H9 (cell line): ENCODE results near the gene TSSK2. TPM values are rescaled to one million over a fixed set of nuclear protein-coding genes. Genes with fewer than 3 reads are reported as not detected.

ENCODE experiments used
- DNase-seq: peaks from one replicate; pipeline ENCODE4 v3.0.0-alpha.2; 2017
- H2AFZ ChIP-seq: one replicate; pipeline ENCODE4 v1.6.1; 2013; ENCODE audit warnings: mild to moderate bottlenecking, low read length, control low read depth, moderate library complexity
- H2AK5ac ChIP-seq: 2 replicates; pipeline ENCODE4 v1.6.1; 2013; ENCODE audit warnings: low read length, control low read depth, mixed read lengths; ENCODE audit not compliant: insufficient read length
- H2BK120ac ChIP-seq: one replicate; pipeline ENCODE4 v1.6.1; 2013; ENCODE audit warnings: low read depth, mild to moderate bottlenecking, low read length, control low read depth, inconsistent platforms; ENCODE audit not compliant: poor library complexity, severe bottlenecking
- H2BK12ac ChIP-seq: 2 replicates; pipeline ENCODE4 v1.6.1; 2013; ENCODE audit warnings: low read length, control low read depth, mixed read lengths, low read depth; ENCODE audit not compliant: insufficient read length
- H2BK15ac ChIP-seq: 2 replicates; pipeline ENCODE4 v1.6.1; 2013; ENCODE audit warnings: low read depth, low read length, control low read depth
- H2BK20ac ChIP-seq: one replicate; pipeline ENCODE4 v1.6.1; 2013; ENCODE audit warnings: low read depth, mild to moderate bottlenecking, low read length, control low read depth, inconsistent platforms; ENCODE audit not compliant: poor library complexity, severe bottlenecking
- H2BK5ac ChIP-seq: 2 replicates; pipeline ENCODE4 v1.6.1; 2013; ENCODE audit warnings: low read length, control low read depth, mixed read lengths; ENCODE audit not compliant: insufficient read length
- H3K14ac ChIP-seq: 2 replicates; pipeline ENCODE4 v1.6.1; 2013; ENCODE audit warnings: low read length, control low read depth; ENCODE audit not compliant: insufficient read depth
- H3K18ac ChIP-seq: 2 replicates; pipeline ENCODE4 v1.6.1; 2013; ENCODE audit warnings: low read depth, mild to moderate bottlenecking, mixed read lengths, low read length, control low read depth; ENCODE audit not compliant: insufficient read length
- H3K23ac ChIP-seq: 2 replicates; pipeline ENCODE4 v1.6.1; 2013; ENCODE audit warnings: low read length, control low read depth, mixed read lengths, low read depth; ENCODE audit not compliant: insufficient read length
- H3K23me2 ChIP-seq: 2 replicates; pipeline ENCODE4 v1.6.1; 2013; ENCODE audit warnings: low read depth, mild to moderate bottlenecking, mixed read lengths, low read length, control low read depth; ENCODE audit not compliant: insufficient read length, poor library complexity, severe bottlenecking
- H3K27ac ChIP-seq: 2 replicates; pipeline ENCODE4 v1.5.1; 2013; ENCODE audit warnings: low read length, control low read depth, mixed read lengths, low read depth; ENCODE audit not compliant: insufficient read length
- H3K27me3 ChIP-seq: 2 replicates; pipeline ENCODE4 v1.6.1; 2013; ENCODE audit warnings: low read length, control low read depth, inconsistent platforms; ENCODE audit not compliant: insufficient read depth
- H3K4ac ChIP-seq: 2 replicates; pipeline ENCODE4 v1.6.1; 2013; ENCODE audit warnings: low read depth, mild to moderate bottlenecking, control low read depth, inconsistent platforms, low read length, moderate library complexity
- H3K4me1 ChIP-seq: 2 replicates; pipeline ENCODE4 v1.6.1; 2013; ENCODE audit warnings: low read length, control low read depth, inconsistent platforms; ENCODE audit not compliant: insufficient read depth
- H3K4me2 ChIP-seq: 2 replicates; pipeline ENCODE4 v1.6.1; 2013; ENCODE audit warnings: low read length, control low read depth, mixed read lengths; ENCODE audit not compliant: insufficient read length, insufficient read depth
- H3K56ac ChIP-seq: 2 replicates; pipeline ENCODE4 v1.6.1; 2013; ENCODE audit warnings: low read depth, mild to moderate bottlenecking, mixed read lengths, low read length, control low read depth; ENCODE audit not compliant: insufficient read length
- H3K79me1 ChIP-seq: 2 replicates; pipeline ENCODE4 v1.6.1; 2013; ENCODE audit warnings: low read depth, mild to moderate bottlenecking, moderate library complexity, low read length, control low read depth, inconsistent platforms; ENCODE audit not compliant: insufficient read depth, poor library complexity, severe bottlenecking
- H3K79me2 ChIP-seq: 2 replicates; pipeline ENCODE4 v1.6.1; 2013; ENCODE audit warnings: low read length, control low read depth, inconsistent platforms; ENCODE audit not compliant: insufficient read depth
- H3K9ac ChIP-seq: 2 replicates; pipeline ENCODE4 v1.6.1; 2013; ENCODE audit warnings: low read length, control low read depth, mixed read lengths; ENCODE audit not compliant: insufficient read length; ENCODE audit errors: extremely low read depth
- H3K9me3 ChIP-seq: one replicate; pipeline ENCODE4 v1.6.1; 2013; ENCODE audit warnings: low read depth, low read length, inconsistent platforms; ENCODE audit not compliant: control insufficient read depth
- H3T11ph ChIP-seq: one replicate; pipeline ENCODE4 v1.6.1; 2013; ENCODE audit warnings: mild to moderate bottlenecking, low read length, control low read depth, inconsistent platforms
- H4K20me1 ChIP-seq: one replicate; pipeline ENCODE4 v1.6.1; 2013; ENCODE audit not compliant: control insufficient read depth, insufficient read length, insufficient read depth
- H4K5ac ChIP-seq: 2 replicates; pipeline ENCODE4 v1.6.1; 2013; ENCODE audit warnings: low read depth, mild to moderate bottlenecking, mixed read lengths, low read length, control low read depth; ENCODE audit not compliant: insufficient read length
- H4K8ac ChIP-seq: replicated peaks from 2 replicates; pipeline ENCODE4 v1.6.1; 2013; ENCODE audit warnings: low read length, control low read depth, mixed read lengths, low read depth; ENCODE audit not compliant: insufficient read length
- H4K91ac ChIP-seq: 2 replicates; pipeline ENCODE4 v1.6.1; 2013; ENCODE audit warnings: low read depth, mild to moderate bottlenecking, moderate library complexity, mixed read lengths, low read length, control low read depth; ENCODE audit not compliant: insufficient read length
- H3K27ac Mint-ChIP-seq, 3 experiments: 2 replicates in 2 of 3; 3 replicates in 1 of 3; pipeline ENCODE4 v1.8.0; 2020 to 2021; ENCODE audit warnings: mixed read lengths in 3 of 3, mild to moderate bottlenecking in 1 of 3, moderate library complexity in 1 of 3
- H3K27me3 Mint-ChIP-seq: 2 replicates; pipeline ENCODE4 v1.8.0; 2021; ENCODE audit warnings: low read depth, mild to moderate bottlenecking, moderate library complexity, mixed read lengths
- H3K36me3 Mint-ChIP-seq, 3 experiments: 2 replicates in 2 of 3; 3 replicates in 1 of 3; pipeline ENCODE4 v1.8.0; 2020 to 2021; ENCODE audit warnings: low read depth in 3 of 3, mixed read lengths in 3 of 3; ENCODE audit not compliant: insufficient read depth in 1 of 3
- H3K4me1 Mint-ChIP-seq, 2 experiments: 2 replicates each; pipeline ENCODE4 v1.8.0; 2020; ENCODE audit warnings: mixed read lengths in 2 of 2
- H3K4me3 Mint-ChIP-seq, 2 experiments: 2 replicates in 1 of 2; 3 replicates in 1 of 2; pipeline ENCODE4 v1.8.0; 2020 to 2021; ENCODE audit warnings: mild to moderate bottlenecking in 2 of 2, mixed read lengths in 2 of 2, moderate library complexity in 1 of 2
- H3K9me3 Mint-ChIP-seq, 2 experiments: 2 replicates in 1 of 2; 3 replicates in 1 of 2; pipeline ENCODE4 v1.8.0; 2020; ENCODE audit warnings: mild to moderate bottlenecking in 2 of 2, mixed read lengths in 2 of 2, moderate library complexity in 1 of 2
- WGBS: extraction: QIAGEN DNeasy Blood & Tissue Kit; methylation state at CpG from one replicate; pipeline ENCODE4 v1.1.7; 2013; ENCODE audit warnings: missing lambda C conversion rate, low lambda C conversion rate, mixed read lengths; ENCODE audit not compliant: insufficient read length; ENCODE audit errors: extremely low coverage; 5-methylcytosine and 5-hydroxymethylcytosine counted together
- total RNA-seq: library from RNA; stranded (reverse); gene quantifications from 2 replicates; pipeline ENCODE4 v1.2.1, GENCODE V29; 2021
- TF ChIP-seq, protein P1 (sequence below): fragments of 200-600 bp; sonication (generic); conservative IDR thresholded peaks from 3 replicates; pipeline ENCODE4 v1.8.0; 2021; ENCODE audit warnings: antibody characterized with exemption, mild to moderate bottlenecking

TSSK2 gene
- total RNA-seq, 1 experiment from 2014 or later = not detected

DNA sequence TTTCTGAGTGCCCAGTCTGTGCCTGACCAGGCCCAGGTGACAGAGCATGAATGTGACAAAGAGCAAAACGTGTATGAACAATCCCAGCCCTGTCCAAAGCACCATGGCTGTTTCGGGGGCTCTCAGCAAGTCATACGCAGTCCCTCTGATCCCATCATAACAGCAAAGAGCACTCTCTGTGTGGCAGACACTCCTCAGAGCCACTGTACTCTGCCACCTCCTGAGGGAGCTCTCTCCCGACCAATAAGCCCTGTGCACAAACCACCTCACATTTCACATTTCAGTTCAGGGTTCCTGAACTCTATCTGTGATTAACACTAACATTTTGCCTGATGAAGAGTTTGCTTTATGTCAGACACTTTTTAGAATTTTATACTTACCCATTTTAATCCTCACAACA is 15.5 kb upstream of the TSSK2 start:
- H3K36me3 Mint-ChIP-seq = peaks cover 0 to 4% (median 1%) of the 10 kb centered on the region in 3 experiments; a peak in 2 of 7 replicates
- H3K56ac ChIP-seq = no peak overlapping the region
- H2BK5ac ChIP-seq = no peak overlapping the region
- peak overlapping the region in 1 of 3 experiments; percentile 89; a peak in 1 of 7 replicates for H3K27ac Mint-ChIP-seq
- no peak overlapping the region for H4K8ac ChIP-seq
- peaks cover 11% of the 10 kb centered on the region for H3K79me1 ChIP-seq
- no peak overlapping the region for H3T11ph ChIP-seq
- DNase-seq = no peak
- no peak overlapping the region for H2BK20ac ChIP-seq
- H3K9me3 Mint-ChIP-seq = no peaks in the 10 kb centered on the region
- peaks cover 18 to 37% of the 10 kb centered on the region in 2 experiments for H3K4me1 Mint-ChIP-seq
- no peak overlapping the region for H4K5ac ChIP-seq
- H3K4me1 ChIP-seq = peaks cover 5% of the 10 kb centered on the region; the same call in 1 of the 2 replicates
- peaks cover 2% of the 10 kb centered on the region for H4K20me1 ChIP-seq
- H3K79me2 ChIP-seq = peaks cover 32% of the 10 kb centered on the region; the same call in 1 of the 2 replicates
- no peak overlapping the region for H3K23ac ChIP-seq
- H4K91ac ChIP-seq = no peak overlapping the region
- no peak overlapping the region for H2BK120ac ChIP-seq
- no peak overlapping the region for H3K4ac ChIP-seq
- H3K4me2 ChIP-seq = no peak overlapping the region
- no peak overlapping the region for H3K27ac ChIP-seq
- no CpG with 5 or more reads among the region's 4 CpGs for WGBS
- H3K14ac ChIP-seq = no peak overlapping the region
- H3K4me3 Mint-ChIP-seq = 0 out of 5 replicates have a peak overlapping the region, but pooled peaks of 1 of the 2 experiments have one; percentile 27
- H3K27me3 ChIP-seq = no peaks in the 10 kb centered on the region
- H3K18ac ChIP-seq = no peak overlapping the region
- H2AFZ ChIP-seq = no peak overlapping the region
- TF ChIP-seq, protein P1, sequence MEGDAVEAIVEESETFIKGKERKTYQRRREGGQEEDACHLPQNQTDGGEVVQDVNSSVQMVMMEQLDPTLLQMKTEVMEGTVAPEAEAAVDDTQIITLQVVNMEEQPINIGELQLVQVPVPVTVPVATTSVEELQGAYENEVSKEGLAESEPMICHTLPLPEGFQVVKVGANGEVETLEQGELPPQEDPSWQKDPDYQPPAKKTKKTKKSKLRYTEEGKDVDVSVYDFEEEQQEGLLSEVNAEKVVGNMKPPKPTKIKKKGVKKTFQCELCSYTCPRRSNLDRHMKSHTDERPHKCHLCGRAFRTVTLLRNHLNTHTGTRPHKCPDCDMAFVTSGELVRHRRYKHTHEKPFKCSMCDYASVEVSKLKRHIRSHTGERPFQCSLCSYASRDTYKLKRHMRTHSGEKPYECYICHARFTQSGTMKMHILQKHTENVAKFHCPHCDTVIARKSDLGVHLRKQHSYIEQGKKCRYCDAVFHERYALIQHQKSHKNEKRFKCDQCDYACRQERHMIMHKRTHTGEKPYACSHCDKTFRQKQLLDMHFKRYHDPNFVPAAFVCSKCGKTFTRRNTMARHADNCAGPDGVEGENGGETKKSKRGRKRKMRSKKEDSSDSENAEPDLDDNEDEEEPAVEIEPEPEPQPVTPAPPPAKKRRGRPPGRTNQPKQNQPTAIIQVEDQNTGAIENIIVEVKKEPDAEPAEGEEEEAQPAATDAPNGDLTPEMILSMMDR = no peak; the same call in 2 of the 3 replicates
- H3K27me3 Mint-ChIP-seq = no peaks in the 10 kb centered on the region
- H3K9me3 ChIP-seq = no peaks in the 10 kb centered on the region
- no peak overlapping the region for H2AK5ac ChIP-seq
- no peak overlapping the region for H2BK12ac ChIP-seq
- H3K9ac ChIP-seq = no peak overlapping the region
- H2BK15ac ChIP-seq = no peak overlapping the region
- no peaks in the 10 kb centered on the region for H3K23me2 ChIP-seq
